ENCODE results near the gene MACROD2.
"Not testable (repeated sequence)": the region's sequence is repeated elsewhere in the genome, so short reads cannot be mapped to it uniquely, and the experiment has no call there.

Gene MACROD2

GRCh38 chr20:15345287-15345686 is 1350.0 kb downstream of the MACROD2 start:
- Histone ChIP-seq H3K4me1 (ENCODE audit: control insufficient read depth, insufficient read depth, low read length) (peaks cover 11% of the 10 kb centered on the region), H3K27me3 (ENCODE audit: control insufficient read depth, insufficient read depth, low read length) (no peaks in the 10 kb centered on the region), H3K36me3 (ENCODE audit: insufficient read depth, low read length) (no peaks in the 10 kb centered on the region), H3K4me3 (ENCODE audit: low read length) (no peak overlapping the region), H3K4me2 (ENCODE audit: low read length) (no peak overlapping the region), H3K9ac (ENCODE audit: low read depth, low read length) (no peak overlapping the region), H3K9me3 (replicated peaks; ENCODE audit: low read length) (no peaks in the 10 kb centered on the region)

GRCh38 chr20:15346657-15347280 is 1351.5 kb downstream of the MACROD2 start:
- Histone ChIP-seq H3K4me1 (ENCODE audit: control insufficient read depth, insufficient read depth, low read length) (peaks cover 11% of the 10 kb centered on the region), H3K4me3 (ENCODE audit: low read length) (no peak overlapping the region), H3K9ac (ENCODE audit: low read depth, low read length) (no peak overlapping the region), H3K4me2 (ENCODE audit: low read length) (no peak overlapping the region), H3K9me3 (replicated peaks; ENCODE audit: low read length) (no peaks in the 10 kb centered on the region), H3K36me3 (ENCODE audit: insufficient read depth, low read length) (no peaks in the 10 kb centered on the region), H3K27me3 (ENCODE audit: control insufficient read depth, insufficient read depth, low read length) (no peaks in the 10 kb centered on the region)

- Histone ChIP-seq H3K9ac (ENCODE audit: low read depth, low read length) (no peak overlapping the region), H3K4me2 (ENCODE audit: low read length) (no peak overlapping the region), H3K36me3 (ENCODE audit: insufficient read depth, low read length) (no peaks in the 10 kb centered on the region), H3K9me3 (replicated peaks; ENCODE audit: low read length) (no peaks in the 10 kb centered on the region), H3K4me1 (ENCODE audit: control insufficient read depth, insufficient read depth, low read length) (peaks cover 4% of the 10 kb centered on the region), H3K27me3 (ENCODE audit: control insufficient read depth, insufficient read depth, low read length) (no peaks in the 10 kb centered on the region), H3K4me3 (ENCODE audit: low read length) (no peak overlapping the region)
These were observed 1363.7 kb downstream of the MACROD2 start for GRCh38 chr20:15359056-15359455.

GRCh38 chr20:15362849-15363248 is 1367.5 kb downstream of the MACROD2 start:
- Histone ChIP-seq H3K36me3 (ENCODE audit: insufficient read depth, low read length) (no peaks in the 10 kb centered on the region), H3K4me3 (ENCODE audit: low read length) (no peak overlapping the region), H3K9me3 (replicated peaks; ENCODE audit: low read length) (no peaks in the 10 kb centered on the region), H3K9ac (ENCODE audit: low read depth, low read length) (no peak overlapping the region), H3K4me1 (ENCODE audit: control insufficient read depth, insufficient read depth, low read length) (peaks cover 4% of the 10 kb centered on the region), H3K27me3 (ENCODE audit: control insufficient read depth, insufficient read depth, low read length) (no peaks in the 10 kb centered on the region), H3K4me2 (ENCODE audit: low read length) (no peak overlapping the region)

GRCh38 chr20:15364781-15365180 is 1369.5 kb downstream of the MACROD2 start:
- Histone ChIP-seq H3K9ac (ENCODE audit: low read depth, low read length) (no peak overlapping the region), H3K27me3 (ENCODE audit: control insufficient read depth, insufficient read depth, low read length) (no peaks in the 10 kb centered on the region), H3K4me2 (ENCODE audit: low read length) (no peak overlapping the region)

GRCh38 chr20:15370370-15370769 is 1375.1 kb downstream of the MACROD2 start:
- H3K9ac ChIP-seq (ENCODE audit: low read depth, low read length) = no peak overlapping the region
- H3K27me3 ChIP-seq (ENCODE audit: control insufficient read depth, insufficient read depth, low read length) = no peaks in the 10 kb centered on the region
- no peaks in the 10 kb centered on the region for H3K9me3 ChIP-seq (replicated peaks; ENCODE audit: low read length)
- H3K4me1 ChIP-seq (ENCODE audit: control insufficient read depth, insufficient read depth, low read length) = no peaks in the 10 kb centered on the region
- H3K36me3 ChIP-seq (ENCODE audit: insufficient read depth, low read length) = no peaks in the 10 kb centered on the region
- H3K4me3 ChIP-seq (ENCODE audit: low read length) = no peak overlapping the region
- no peak overlapping the region for H3K4me2 ChIP-seq (ENCODE audit: low read length)

More at GRCh38 chr20:15364781-15365180, 1369.5 kb downstream of the MACROD2 start:
- H3K4me3 ChIP-seq (ENCODE audit: low read length) = no peak overlapping the region
- no peaks in the 10 kb centered on the region for H3K9me3 ChIP-seq (replicated peaks; ENCODE audit: low read length)
- H3K36me3 ChIP-seq (ENCODE audit: insufficient read depth, low read length) = no peaks in the 10 kb centered on the region
- no peaks in the 10 kb centered on the region for H3K4me1 ChIP-seq (ENCODE audit: control insufficient read depth, insufficient read depth, low read length)

- Histone ChIP-seq H3K4me2 (ENCODE audit: low read length) (no peak overlapping the region), H3K36me3 (ENCODE audit: insufficient read depth, low read length) (no peaks in the 10 kb centered on the region), H3K9ac (ENCODE audit: low read depth, low read length) (no peak overlapping the region), H3K4me1 (ENCODE audit: control insufficient read depth, insufficient read depth, low read length) (no peaks in the 10 kb centered on the region), H3K9me3 (replicated peaks; ENCODE audit: low read length) (no peaks in the 10 kb centered on the region), H3K4me3 (ENCODE audit: low read length) (no peak overlapping the region), H3K27me3 (ENCODE audit: control insufficient read depth, insufficient read depth, low read length) (no peaks in the 10 kb centered on the region)
These were observed 1379.4 kb downstream of the MACROD2 start for GRCh38 chr20:15374682-15375081.

- Histone ChIP-seq H3K4me3 (ENCODE audit: low read length) (no peak overlapping the region), H3K36me3 (ENCODE audit: insufficient read depth, low read length) (no peaks in the 10 kb centered on the region), H3K4me1 (ENCODE audit: control insufficient read depth, insufficient read depth, low read length) (no peaks in the 10 kb centered on the region), H3K4me2 (ENCODE audit: low read length) (no peak overlapping the region), H3K9ac (ENCODE audit: low read depth, low read length) (no peak overlapping the region), H3K27me3 (ENCODE audit: control insufficient read depth, insufficient read depth, low read length) (no peaks in the 10 kb centered on the region), H3K9me3 (replicated peaks; ENCODE audit: low read length) (no peaks in the 10 kb centered on the region)
These were observed 1380.5 kb downstream of the MACROD2 start for GRCh38 chr20:15375836-15376235.

GRCh38 chr20:15377603-15378002 is 1382.3 kb downstream of the MACROD2 start:
- H3K4me1 ChIP-seq (ENCODE audit: control insufficient read depth, insufficient read depth, low read length); H3K9me3 ChIP-seq (replicated peaks; ENCODE audit: low read length); H3K36me3 ChIP-seq (ENCODE audit: insufficient read depth, low read length); H3K9ac ChIP-seq (ENCODE audit: low read depth, low read length); H3K27me3 ChIP-seq (ENCODE audit: control insufficient read depth, insufficient read depth, low read length); H3K4me3 ChIP-seq (ENCODE audit: low read length); H3K4me2 ChIP-seq (ENCODE audit: low read length): not testable (repeated sequence)

- H3K9me3 ChIP-seq (replicated peaks; ENCODE audit: low read length) = no peaks in the 10 kb centered on the region
- H3K4me2 ChIP-seq (ENCODE audit: low read length) = no peak overlapping the region
- no peaks in the 10 kb centered on the region for H3K36me3 ChIP-seq (ENCODE audit: insufficient read depth, low read length)
- no peaks in the 10 kb centered on the region for H3K4me1 ChIP-seq (ENCODE audit: control insufficient read depth, insufficient read depth, low read length)
- no peaks in the 10 kb centered on the region for H3K27me3 ChIP-seq (ENCODE audit: control insufficient read depth, insufficient read depth, low read length)
- H3K4me3 ChIP-seq (ENCODE audit: low read length) = no peak overlapping the region
- no peak overlapping the region for H3K9ac ChIP-seq (ENCODE audit: low read depth, low read length)
These were observed 1382.8 kb downstream of the MACROD2 start for GRCh38 chr20:15378151-15378550.

GRCh38 chr20:15379681-15380296 is 1384.5 kb downstream of the MACROD2 start:
- Histone ChIP-seq H3K4me1 (ENCODE audit: control insufficient read depth, insufficient read depth, low read length) (no peaks in the 10 kb centered on the region), H3K9ac (ENCODE audit: low read depth, low read length) (no peak overlapping the region), H3K36me3 (ENCODE audit: insufficient read depth, low read length) (no peaks in the 10 kb centered on the region), H3K27me3 (ENCODE audit: control insufficient read depth, insufficient read depth, low read length) (no peaks in the 10 kb centered on the region), H3K9me3 (replicated peaks; ENCODE audit: low read length) (no peaks in the 10 kb centered on the region), H3K4me2 (ENCODE audit: low read length) (no peak overlapping the region), H3K4me3 (ENCODE audit: low read length) (no peak overlapping the region)

- Histone ChIP-seq H3K4me2 (ENCODE audit: low read length) (no peak overlapping the region), H3K4me3 (ENCODE audit: low read length) (no peak overlapping the region), H3K36me3 (ENCODE audit: insufficient read depth, low read length) (no peaks in the 10 kb centered on the region), H3K4me1 (ENCODE audit: control insufficient read depth, insufficient read depth, low read length) (no peaks in the 10 kb centered on the region), H3K27me3 (ENCODE audit: control insufficient read depth, insufficient read depth, low read length) (no peaks in the 10 kb centered on the region), H3K9ac (ENCODE audit: low read depth, low read length) (no peak overlapping the region), H3K9me3 (replicated peaks; ENCODE audit: low read length) (no peaks in the 10 kb centered on the region)
These were observed 1385.5 kb downstream of the MACROD2 start for GRCh38 chr20:15380770-15381169.

Measured in skeletal muscle satellite cell (primary cell).